ENCODE results near the gene GRID1. TPM values are rescaled to one million over a fixed set of nuclear protein-coding genes. Genes with fewer than 3 reads are reported as not detected.

Gene GRID1
- total RNA-seq, 1 experiment from 2014 or later, result not detected

- CTCF ChIA-PET, result no interaction called here
- no peaks in the 10 kb centered on the region for H3K36me3 Mint-ChIP-seq (ENCODE audit: insufficient read depth, unreplicated experiment)
- no peaks in the 10 kb centered on the region for H3K9me3 Mint-ChIP-seq (ENCODE audit: low read depth, unreplicated experiment)
- no peak overlapping the region for H3K27ac Mint-ChIP-seq (ENCODE audit: unreplicated experiment)
- TF ChIP-seq CTCF (IDR thresholded peaks at IDR 0.05; ENCODE audit: unreplicated experiment), result no peak
- intact Hi-C loops (cut with micrococcal nuclease; ENCODE audit: unreplicated experiment), result no loop called here
- H3K4me3 Mint-ChIP-seq (ENCODE audit: low read depth, unreplicated experiment), result no peak overlapping the region
- peaks cover 97% of the 10 kb centered on the region for H3K27me3 Mint-ChIP-seq (ENCODE audit: unreplicated experiment)
- no TSS peak for BruUV-seq (replicated peaks)
- DNase-seq, result no peak
- no peaks in the 10 kb centered on the region for H3K4me1 Mint-ChIP-seq (ENCODE audit: low read depth, unreplicated experiment)
Observed at GRCh38 chr10:86190291-86190690, 176.3 kb downstream of the GRID1 start.

GRCh38 chr10:86189891-86190290 is 176.7 kb downstream of the GRID1 start:
- Mint-ChIP-seq H3K27me3 (ENCODE audit: unreplicated experiment) (peaks cover 97% of the 10 kb centered on the region), H3K4me3 (ENCODE audit: low read depth, unreplicated experiment) (no peak overlapping the region)

DNA sequence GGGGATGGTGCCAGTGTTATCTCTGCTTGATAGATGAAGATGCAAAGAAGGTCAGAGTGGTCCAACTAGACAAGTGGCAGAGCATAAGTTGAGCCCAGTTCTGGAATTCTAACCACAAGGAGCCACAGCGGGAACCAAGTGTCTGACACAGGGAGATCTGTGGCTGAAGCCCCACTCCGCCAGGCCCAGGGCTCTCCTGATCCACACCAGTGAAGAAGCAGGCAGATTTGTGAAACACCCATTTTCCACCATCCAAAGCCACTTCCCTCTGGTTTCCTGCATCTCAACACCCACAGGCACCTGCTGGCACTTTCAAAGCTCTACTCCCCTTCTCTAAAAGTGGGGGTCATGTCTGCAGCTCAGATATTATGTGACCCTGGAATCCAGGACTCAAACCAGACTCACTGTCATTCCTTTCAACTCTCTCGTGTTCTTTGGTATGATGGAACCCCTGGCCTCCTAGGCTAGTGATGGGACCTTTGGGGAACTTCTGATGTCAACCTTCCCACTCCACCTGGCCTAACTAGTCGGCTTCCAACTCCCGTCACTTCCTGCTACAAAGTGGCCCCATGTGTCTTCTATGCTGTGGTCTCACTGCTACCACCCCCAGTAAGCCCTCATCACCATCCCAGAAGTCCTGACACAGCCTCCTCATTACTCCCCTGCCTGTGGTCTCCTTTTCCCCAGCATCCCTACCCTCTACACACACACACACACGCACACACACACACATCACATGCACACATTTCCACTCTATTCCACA is 177.6 kb downstream of the GRID1 start:
- no peak for TF ChIP-seq CTCF (IDR thresholded peaks at IDR 0.05; ENCODE audit: unreplicated experiment)
- Mint-ChIP-seq H3K27me3 (ENCODE audit: unreplicated experiment) (peaks cover 97% of the 10 kb centered on the region), H3K4me1 (ENCODE audit: low read depth, unreplicated experiment) (no peaks in the 10 kb centered on the region), H3K27ac (ENCODE audit: unreplicated experiment) (no peak overlapping the region), H3K4me3 (ENCODE audit: low read depth, unreplicated experiment) (no peak overlapping the region), H3K9me3 (ENCODE audit: low read depth, unreplicated experiment) (no peaks in the 10 kb centered on the region), H3K36me3 (ENCODE audit: insufficient read depth, unreplicated experiment) (no peaks in the 10 kb centered on the region)
- no TSS peak for BruUV-seq (replicated peaks)
- intact Hi-C loops (cut with micrococcal nuclease; ENCODE audit: unreplicated experiment), result no loop called here
- CTCF ChIA-PET, result no interaction called here
- DNase-seq, result no peak

More at GRCh38 chr10:86189891-86190290, 176.7 kb downstream of the GRID1 start:
- DNase-seq, result no peak
- Mint-ChIP-seq H3K27ac (ENCODE audit: unreplicated experiment) (no peak overlapping the region), H3K36me3 (ENCODE audit: insufficient read depth, unreplicated experiment) (no peaks in the 10 kb centered on the region), H3K4me1 (ENCODE audit: low read depth, unreplicated experiment) (no peaks in the 10 kb centered on the region), H3K9me3 (ENCODE audit: low read depth, unreplicated experiment) (no peaks in the 10 kb centered on the region)
- intact Hi-C loops (cut with micrococcal nuclease; ENCODE audit: unreplicated experiment), result no loop called here
- no TSS peak for BruUV-seq (replicated peaks)
- TF ChIP-seq CTCF (IDR thresholded peaks at IDR 0.05; ENCODE audit: unreplicated experiment), result no peak
- CTCF ChIA-PET, result no interaction called here

GRCh38 chr10:86188326-86188725 is 178.3 kb downstream of the GRID1 start:
- CTCF ChIA-PET, result no interaction called here
- Mint-ChIP-seq H3K36me3 (ENCODE audit: insufficient read depth, unreplicated experiment) (no peaks in the 10 kb centered on the region), H3K4me1 (ENCODE audit: low read depth, unreplicated experiment) (no peaks in the 10 kb centered on the region), H3K27ac (ENCODE audit: unreplicated experiment) (no peak overlapping the region), H3K9me3 (ENCODE audit: low read depth, unreplicated experiment) (no peaks in the 10 kb centered on the region), H3K4me3 (ENCODE audit: low read depth, unreplicated experiment) (no peak overlapping the region), H3K27me3 (ENCODE audit: unreplicated experiment) (peaks cover 92% of the 10 kb centered on the region)
- BruUV-seq (replicated peaks), result no TSS peak
- TF ChIP-seq CTCF (IDR thresholded peaks at IDR 0.05; ENCODE audit: unreplicated experiment), result no peak
- intact Hi-C loops (cut with micrococcal nuclease; ENCODE audit: unreplicated experiment), result no loop called here
- DNase-seq, result no peak
